PC-9 (cell line): ENCODE measurements around the gene UNC5CL. TPM values are rescaled to one million over a fixed set of nuclear protein-coding genes. Genes with fewer than 3 reads are reported as not detected.

Source experiments
- BruUV-seq: library from RNA; stranded (reverse); fragments of 400-500 nt; replicated peaks from 2 replicates; lab custom pipeline; 2021; lab: Mats Ljungman, UMichigan
- CTCF ChIA-PET: fragments of 300-600 bp; sonication (Branson Sonifier 250); formaldehyde crosslinking; loops from one replicate; lab custom pipeline; 2022; ENCODE audit warnings: antibody characterized with exemption; lab: Charles Lee
- POLR2A ChIA-PET: fragments of 300-600 bp; sonication (Branson Sonifier 250); formaldehyde crosslinking; loops from one replicate; lab custom pipeline; 2022; ENCODE audit warnings: antibody characterized with exemption; ENCODE audit not compliant: unreplicated experiment; lab: Charles Lee
- DNase-seq, 2 experiments: peaks; one replicate each; pipeline versions ENCODE4 v3.0.0 to v3.0.0-alpha.2; 2015 to 2022; ENCODE audit warnings: mixed read lengths in 1 of 2
- H2AFZ ChIP-seq: fragments of 200-600 bp; sonication (generic); 2 replicates; pipeline ENCODE4 v1.8.1; 2017; ENCODE audit warnings: antibody characterized with exemption
- H3F3A ChIP-seq: fragments of 200-600 bp; sonication (generic); 2 replicates; pipeline ENCODE4 v1.8.1; 2017; ENCODE audit warnings: antibody characterized with exemption, mild to moderate bottlenecking, low read depth; ENCODE audit not compliant: insufficient read depth
- H3K27ac ChIP-seq: fragments of 200-600 bp; sonication (generic); 2 replicates; pipeline ENCODE4 v1.6.1; 2016; ENCODE audit warnings: mixed run types
- H3K27me3 ChIP-seq: fragments of 200-600 bp; sonication (generic); 2 replicates; pipeline ENCODE4 v1.6.1; 2016; ENCODE audit warnings: low read depth, mixed run types; ENCODE audit not compliant: insufficient read depth
- H3K36me3 ChIP-seq: fragments of 200-600 bp; sonication (generic); 2 replicates; pipeline ENCODE4 v1.6.1; 2016; ENCODE audit warnings: low read depth, mixed run types
- H3K4me1 ChIP-seq: fragments of 200-600 bp; sonication (generic); replicated peaks from 2 replicates; pipeline ENCODE4 v1.6.1; 2016; ENCODE audit warnings: mixed run types; ENCODE audit not compliant: insufficient read depth
- H3K4me2 ChIP-seq: fragments of 200-600 bp; sonication (generic); 2 replicates; pipeline ENCODE4 v1.6.1; 2017; ENCODE audit warnings: mixed run types
- H3K4me3 ChIP-seq: fragments of 200-600 bp; sonication (generic); 2 replicates; pipeline ENCODE4 v1.6.1; 2016; ENCODE audit warnings: mixed run types
- H3K79me2 ChIP-seq: fragments of 200-600 bp; sonication (generic); 2 replicates; pipeline ENCODE4 v1.6.1; 2017; ENCODE audit warnings: low read depth, mixed run types
- H3K9me2 ChIP-seq: fragments of 200-600 bp; sonication (generic); 2 replicates; pipeline ENCODE4 v1.8.1; 2017; ENCODE audit warnings: mild to moderate bottlenecking; ENCODE audit not compliant: insufficient read depth
- H3K9me3 ChIP-seq: fragments of 200-600 bp; sonication (generic); 2 replicates; pipeline ENCODE4 v1.8.1; 2016; ENCODE audit warnings: low read depth; ENCODE audit not compliant: insufficient read depth
- H4K20me1 ChIP-seq: fragments of 200-600 bp; sonication (generic); 2 replicates; pipeline ENCODE4 v1.8.1; 2017; ENCODE audit not compliant: insufficient read depth
- CTCF ChIP-seq: fragments of 200-600 bp; sonication (generic); conservative IDR thresholded peaks from 2 replicates; pipeline ENCODE4 v1.6.1; 2017; ENCODE audit warnings: mixed run types, antibody characterized with exemption, mild to moderate bottlenecking, moderate library complexity
- EZH2 ChIP-seq: fragments of 200-600 bp; sonication (generic); IDR thresholded peaks from 2 replicates; pipeline ENCODE4 v1.8.0; 2017; ENCODE audit warnings: antibody characterized with exemption, low read depth
- intact Hi-C: fragments of 100-400 bp; cut with micrococcal nuclease; formaldehyde crosslinking; loops from one replicate; pipeline ENCODE4 v1.10.0; 2022; ENCODE audit not compliant: unreplicated experiment
- total RNA-seq: library from RNA; stranded (reverse); gene quantifications from 2 replicates; pipeline ENCODE4 v1.2.3, GENCODE V29; 2021

Gene UNC5CL
- total RNA-seq, 1 experiment from 2014 or later: 1.7 TPM

GRCh38 chr6:41065550-41066026 lies 26.6 kb upstream of the UNC5CL start:
- H3K4me1 ChIP-seq: peaks cover 9% of the 10 kb centered on the region
- H3F3A ChIP-seq: peaks cover 13% of the 10 kb centered on the region; the same call in 1 of the 2 replicates
- H3K36me3 ChIP-seq: no peaks in the 10 kb centered on the region
- CTCF ChIA-PET: no interaction called here
- no peak overlapping the region for H3K4me3 ChIP-seq
- H2AFZ ChIP-seq: no peak overlapping the region
- no peaks in the 10 kb centered on the region for H3K9me3 ChIP-seq
- POLR2A ChIA-PET: no interaction called here
- intact Hi-C loops: loop anchor here (2.0 to 10.0 kb wide), 5 partner anchors 27 to 1691 kb away; partner anchors contain the start of gene UNC5CL
- TF ChIP-seq CTCF (no peak), EZH2 (no peak)
- H3K27ac ChIP-seq: no peak overlapping the region
- no peak overlapping the region for H3K4me2 ChIP-seq
- H3K27me3 ChIP-seq: no peaks in the 10 kb centered on the region
- no peaks in the 10 kb centered on the region for H3K9me2 ChIP-seq
- no TSS peak for BruUV-seq
- H4K20me1 ChIP-seq: 0 out of 2 replicates have a peak, but pooled peaks cover 4% of the 10 kb centered on the region
- no peak for DNase-seq
- peaks cover 6% of the 10 kb centered on the region for H3K79me2 ChIP-seq

- Histone ChIP-seq H3K27ac (no peak overlapping the region), H3K4me3 (no peak overlapping the region), H3K36me3 (no peaks in the 10 kb centered on the region), H3K4me2 (no peak overlapping the region), H2AFZ (no peak overlapping the region), H3K9me3 (no peaks in the 10 kb centered on the region), H3K4me1 (peaks cover 1% of the 10 kb centered on the region; the same call in 1 of the 2 replicates), H3F3A (peaks cover 8% of the 10 kb centered on the region; the same call in 1 of the 2 replicates), H3K79me2 (no peaks in the 10 kb centered on the region; the same call in 1 of the 2 replicates), H3K9me2 (no peaks in the 10 kb centered on the region), H4K20me1 (0 out of 2 replicates have a peak, but pooled peaks cover 4% of the 10 kb centered on the region), H3K27me3 (no peaks in the 10 kb centered on the region)
- intact Hi-C loops: loop anchor here (5.0 to 10.0 kb wide), 3 partner anchors 38 to 1690 kb away; no protein-coding TSS in a partner anchor
- no TSS peak for BruUV-seq
- ChIA-PET CTCF (no interaction called here), POLR2A (no interaction called here)
- no peak for TF ChIP-seq CTCF
- no peak for TF ChIP-seq EZH2
- no peak for DNase-seq
These were observed 25.8 kb upstream of the UNC5CL start for GRCh38 chr6:41064841-41065240.

DNA sequence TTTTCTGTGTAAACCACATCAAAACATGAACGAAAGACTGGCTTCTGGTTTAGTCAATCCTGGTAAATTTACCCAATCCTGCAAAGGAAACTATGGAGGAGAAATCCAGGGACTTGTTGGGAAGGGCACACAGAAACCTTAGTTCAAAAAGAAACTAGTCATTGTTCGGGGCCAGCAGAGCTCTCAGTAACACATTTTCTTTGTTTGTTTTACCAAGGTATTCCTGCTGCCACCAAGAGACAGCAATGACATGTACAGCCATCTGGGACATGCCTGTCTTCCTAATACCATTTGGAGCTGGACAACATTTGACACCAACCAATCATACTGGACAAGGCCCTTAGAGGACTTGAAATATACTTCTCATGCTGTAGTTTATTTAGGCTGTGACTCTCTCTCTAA lies 24.9 kb upstream of the UNC5CL start:
- POLR2A ChIA-PET: no interaction called here
- TF ChIP-seq EZH2 (no peak), CTCF (no peak)
- intact Hi-C loops: loop anchor here (10.0 kb wide), 2 partner anchors 739 to 1689 kb away; no protein-coding TSS in a partner anchor
- peaks cover 8% of the 10 kb centered on the region; the same call in 1 of the 2 replicates for H3F3A ChIP-seq
- H3K36me3 ChIP-seq: no peaks in the 10 kb centered on the region
- CTCF ChIA-PET: no interaction called here
- H3K4me3 ChIP-seq: no peak overlapping the region
- DNase-seq: no peak
- H3K4me1 ChIP-seq: no peaks in the 10 kb centered on the region
- no TSS peak for BruUV-seq
- no peak overlapping the region for H3K4me2 ChIP-seq
- H3K79me2 ChIP-seq: no peaks in the 10 kb centered on the region
- H3K9me2 ChIP-seq: no peaks in the 10 kb centered on the region
- H3K27ac ChIP-seq: no peak overlapping the region
- 0 out of 2 replicates have a peak, but pooled peaks cover 4% of the 10 kb centered on the region for H4K20me1 ChIP-seq
- no peak overlapping the region for H2AFZ ChIP-seq
- H3K9me3 ChIP-seq: no peaks in the 10 kb centered on the region
- H3K27me3 ChIP-seq: no peaks in the 10 kb centered on the region
